PFSK-1 (cell line): ENCODE data around the gene PPP6C.

Experiments
- FOXP2 ChIP-seq: optimal IDR thresholded peaks from 2 replicates; pipeline ENCODE3; 2011; ENCODE audit warnings: borderline replicate concordance, control low read depth, inconsistent platforms; ENCODE audit not compliant: insufficient read depth; ENCODE audit errors: extremely low read length, extremely low read depth
- POLR2AphosphoS5 ChIP-seq: IDR thresholded peaks from 2 replicates; pipeline ENCODE4 v1.6.1; 2012; ENCODE audit warnings: low read depth, mild to moderate bottlenecking, control low read depth, low read length, moderate library complexity
- SIN3A ChIP-seq: IDR thresholded peaks from 2 replicates; pipeline ENCODE4 v1.6.1; 2012; ENCODE audit warnings: mild to moderate bottlenecking, low read length, moderate library complexity, borderline replicate concordance; ENCODE audit not compliant: insufficient read depth
- TAF1 ChIP-seq: IDR thresholded peaks from 2 replicates; pipeline ENCODE4 v1.6.1; 2012; ENCODE audit warnings: low read length, control low read depth, borderline replicate concordance; ENCODE audit not compliant: insufficient read depth
- TF ChIP-seq, protein P1 (sequence below), 2 experiments: IDR thresholded peaks; 2 replicates each; pipeline versions ENCODE4 v1.6.1 to v1.8.0; 2011 to 2012; ENCODE audit warnings: low read depth in 2 of 2, low read length in 2 of 2, control low read depth in 1 of 2, inconsistent platforms in 1 of 2, mild to moderate bottlenecking in 1 of 2, moderate library complexity in 1 of 2; ENCODE audit not compliant: insufficient read depth in 1 of 2

The PPP6C gene

DNA sequence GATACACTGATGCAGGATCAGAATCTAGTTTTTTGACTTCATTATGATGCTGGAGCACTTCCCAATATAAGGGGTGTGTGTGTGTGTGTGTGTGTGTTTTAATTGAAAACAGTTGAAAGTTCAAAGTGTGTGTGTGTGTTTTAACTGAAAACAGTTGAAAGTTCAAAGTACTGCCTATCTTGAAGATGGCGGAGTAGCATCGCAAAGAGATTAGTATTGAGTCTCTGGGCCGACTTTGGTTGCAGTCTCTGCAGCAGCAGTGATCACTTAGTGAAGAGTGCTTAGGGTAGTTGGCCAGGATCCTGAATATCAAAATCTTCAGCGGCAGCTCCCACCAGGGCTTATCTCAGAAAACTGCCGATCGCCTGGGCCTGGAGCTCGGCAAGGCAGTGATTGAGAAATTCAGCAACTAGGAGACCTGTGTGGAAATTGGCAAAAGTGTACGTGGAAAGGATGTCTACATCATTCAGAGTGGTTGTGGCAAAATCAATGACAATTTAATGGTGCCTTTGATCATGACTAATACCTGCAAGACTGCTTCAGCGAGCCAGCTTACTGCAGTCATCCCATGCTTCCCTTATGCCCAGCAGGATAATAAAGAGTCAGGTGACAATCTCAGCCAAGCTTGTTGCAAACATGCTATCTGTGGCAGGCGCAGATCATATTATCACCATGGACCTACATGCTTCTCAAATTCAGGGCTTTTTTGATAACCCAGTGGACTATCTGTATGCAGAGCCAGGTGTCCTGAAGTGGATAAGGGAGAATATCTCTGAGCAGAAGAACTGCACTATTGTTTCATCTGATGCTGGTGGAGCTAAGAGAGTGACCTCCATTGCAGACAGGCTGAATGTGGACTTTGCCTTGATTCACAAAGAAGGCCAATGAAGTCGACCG, 39.0 kb downstream of the PPP6C start:
- no peak for TF ChIP-seq TAF1
- TF ChIP-seq POLR2AphosphoS5: no peak
- TF ChIP-seq, protein P1, sequence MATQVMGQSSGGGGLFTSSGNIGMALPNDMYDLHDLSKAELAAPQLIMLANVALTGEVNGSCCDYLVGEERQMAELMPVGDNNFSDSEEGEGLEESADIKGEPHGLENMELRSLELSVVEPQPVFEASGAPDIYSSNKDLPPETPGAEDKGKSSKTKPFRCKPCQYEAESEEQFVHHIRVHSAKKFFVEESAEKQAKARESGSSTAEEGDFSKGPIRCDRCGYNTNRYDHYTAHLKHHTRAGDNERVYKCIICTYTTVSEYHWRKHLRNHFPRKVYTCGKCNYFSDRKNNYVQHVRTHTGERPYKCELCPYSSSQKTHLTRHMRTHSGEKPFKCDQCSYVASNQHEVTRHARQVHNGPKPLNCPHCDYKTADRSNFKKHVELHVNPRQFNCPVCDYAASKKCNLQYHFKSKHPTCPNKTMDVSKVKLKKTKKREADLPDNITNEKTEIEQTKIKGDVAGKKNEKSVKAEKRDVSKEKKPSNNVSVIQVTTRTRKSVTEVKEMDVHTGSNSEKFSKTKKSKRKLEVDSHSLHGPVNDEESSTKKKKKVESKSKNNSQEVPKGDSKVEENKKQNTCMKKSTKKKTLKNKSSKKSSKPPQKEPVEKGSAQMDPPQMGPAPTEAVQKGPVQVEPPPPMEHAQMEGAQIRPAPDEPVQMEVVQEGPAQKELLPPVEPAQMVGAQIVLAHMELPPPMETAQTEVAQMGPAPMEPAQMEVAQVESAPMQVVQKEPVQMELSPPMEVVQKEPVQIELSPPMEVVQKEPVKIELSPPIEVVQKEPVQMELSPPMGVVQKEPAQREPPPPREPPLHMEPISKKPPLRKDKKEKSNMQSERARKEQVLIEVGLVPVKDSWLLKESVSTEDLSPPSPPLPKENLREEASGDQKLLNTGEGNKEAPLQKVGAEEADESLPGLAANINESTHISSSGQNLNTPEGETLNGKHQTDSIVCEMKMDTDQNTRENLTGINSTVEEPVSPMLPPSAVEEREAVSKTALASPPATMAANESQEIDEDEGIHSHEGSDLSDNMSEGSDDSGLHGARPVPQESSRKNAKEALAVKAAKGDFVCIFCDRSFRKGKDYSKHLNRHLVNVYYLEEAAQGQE (IDR thresholded peaks at IDR 0.05; ENCODE audit: insufficient read depth in 1 of 2, low read depth in 2 of 2, low read length in 2 of 2): no peak
- no peak for TF ChIP-seq FOXP2
- TF ChIP-seq SIN3A: no peak

DNA sequence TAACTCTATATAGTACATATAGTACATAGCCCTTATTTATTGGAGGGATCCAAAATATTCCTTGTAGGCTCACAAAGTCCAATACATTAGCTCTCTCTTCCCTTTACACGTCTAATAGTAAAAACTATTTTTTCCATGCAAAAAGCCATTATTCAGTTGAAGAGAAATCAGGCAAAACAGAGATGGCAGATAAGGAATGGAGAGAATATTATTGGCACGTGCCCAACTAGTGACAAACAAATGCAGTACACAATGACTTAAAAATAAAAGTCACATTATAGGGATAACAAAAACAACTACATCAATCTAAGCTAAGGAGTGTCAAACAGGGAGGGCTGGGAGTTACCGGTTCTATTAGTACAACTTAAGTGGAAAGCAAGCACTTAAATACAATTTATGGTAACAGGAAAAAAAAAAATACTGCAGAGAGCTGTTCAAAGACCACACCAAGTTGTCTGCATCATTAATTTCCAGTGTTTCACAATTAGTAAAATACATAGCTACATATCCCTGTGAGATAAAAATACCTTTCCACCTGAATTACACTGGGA, 42.1 kb downstream of the PPP6C start:
- TF ChIP-seq SIN3A: no peak
- TF ChIP-seq TAF1: no peak
- TF ChIP-seq, protein P1 (IDR thresholded peaks at IDR 0.05; ENCODE audit: insufficient read depth in 1 of 2, low read depth in 2 of 2, low read length in 2 of 2): no peak
- no peak for TF ChIP-seq POLR2AphosphoS5
- TF ChIP-seq FOXP2: no peak

DNA sequence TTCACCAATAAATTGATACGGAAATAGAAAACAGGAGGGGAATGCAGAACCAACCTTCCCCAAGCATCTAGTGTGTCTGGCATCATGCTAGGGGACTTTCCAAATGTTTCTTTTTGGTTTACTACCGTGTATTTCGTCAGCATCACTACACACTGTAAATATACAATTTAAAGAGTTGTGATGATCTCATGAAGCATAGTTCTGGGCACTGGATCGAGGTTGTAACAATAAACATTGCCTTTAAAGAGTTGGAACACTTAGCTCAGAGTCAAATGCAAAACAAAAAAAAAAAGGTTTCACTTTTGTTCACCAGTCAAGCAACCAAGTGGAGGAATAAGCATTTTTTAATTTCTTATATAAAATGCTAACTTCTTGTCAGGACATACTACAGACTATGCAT, 43.4 kb downstream of the PPP6C start:
- TF ChIP-seq POLR2AphosphoS5 (no peak), FOXP2 (no peak)
- TF ChIP-seq, protein P1 (IDR thresholded peaks at IDR 0.05; ENCODE audit: insufficient read depth in 1 of 2, low read depth in 2 of 2, low read length in 2 of 2): no peak

DNA sequence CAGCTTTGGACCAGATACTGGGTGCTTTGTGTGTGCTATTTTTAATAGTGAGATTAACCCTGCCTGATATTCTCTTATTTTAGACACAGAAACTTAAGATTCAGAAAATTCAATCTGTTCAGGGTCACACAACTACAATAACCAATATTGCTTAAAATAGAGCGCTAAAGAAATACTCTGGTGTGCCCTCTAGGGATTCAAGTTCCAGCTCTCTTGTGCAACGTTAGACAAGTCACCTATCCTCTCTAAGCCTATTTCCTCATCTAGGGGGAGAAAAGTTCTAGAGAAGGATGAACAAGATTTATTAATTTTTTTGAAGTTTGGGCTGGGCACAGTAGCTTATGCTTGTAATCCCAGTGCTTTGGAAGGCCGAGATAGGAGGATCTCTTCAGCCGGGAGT, 44.2 kb downstream of the PPP6C start:
- TF ChIP-seq, protein P1 (IDR thresholded peaks at IDR 0.05; ENCODE audit: insufficient read depth in 1 of 2, low read depth in 2 of 2, low read length in 2 of 2): no peak
- TF ChIP-seq FOXP2: no peak
- TF ChIP-seq POLR2AphosphoS5: no peak
- TF ChIP-seq SIN3A: no peak
- TF ChIP-seq TAF1: no peak
